ENCODE measurements around the gene PBXIP1. TPM values are rescaled to one million over a fixed set of nuclear protein-coding genes. Genes with fewer than 3 reads are reported as not detected.

Gene PBXIP1
- total and polyA plus RNA-seq, 2 donors from 2014 or later, result 83.9 to 115 TPM

GRCh38 chr1:154953611-154954038 lies 2.3 kb downstream of the PBXIP1 start:
- Histone ChIP-seq H3K4me1 (ENCODE audit: control insufficient read depth in 2 of 3, insufficient read depth in 2 of 3, low read depth in 1 of 3, low read length in 3 of 3) (peaks cover 4 to 37% (median 19%) of the 10 kb centered on the region in 3 donors), H3K9ac (ENCODE audit: low read length in 3 of 3) (peak overlapping the region in 1 of 3 donors; percentile 82), H3K27ac (ENCODE audit: low read depth in 2 of 2, low read length in 2 of 2) (peak overlapping the region in 1 of 2 donors; percentile 32), H3K9me3 (ENCODE audit: control insufficient read depth in 2 of 3, insufficient read depth in 1 of 3, low read length in 3 of 3) (no peaks in the 10 kb centered on the region), H3K27me3 (ENCODE audit: control insufficient read depth, insufficient read depth, low read length) (no peaks in the 10 kb centered on the region), H3K36me3 (ENCODE audit: control insufficient read depth in 2 of 3, insufficient read depth in 3 of 3, low read length in 3 of 3) (peaks cover 0 to 8% (median under 1%) of the 10 kb centered on the region in 3 donors), H3K4me3 (ENCODE audit: low read length in 3 of 3) (peak overlapping the region in 2 of 3 donors; percentile 2 to 7)
- no peak for TF ChIP-seq CTCF (IDR thresholded peaks at IDR 0.05; ENCODE audit: borderline replicate concordance, extremely low read depth, insufficient read depth)
- DNase-seq (no peak), FAIRE-seq (no peak)
- intact Hi-C loops (cut with DNase I), result no loop called here

GRCh38 chr1:154952664-154953063 lies 3.2 kb downstream of the PBXIP1 start:
- peak in 1 of 5 donors; percentile 13 for DNase-seq
- Histone ChIP-seq H3K9ac (ENCODE audit: low read length in 3 of 3) (no peak overlapping the region), H3K4me3 (ENCODE audit: low read length in 3 of 3) (no peak overlapping the region), H3K9me3 (ENCODE audit: control insufficient read depth in 2 of 3, insufficient read depth in 1 of 3, low read length in 3 of 3) (no peaks in the 10 kb centered on the region), H3K27me3 (ENCODE audit: control insufficient read depth, insufficient read depth, low read length) (no peaks in the 10 kb centered on the region), H3K36me3 (ENCODE audit: control insufficient read depth in 2 of 3, insufficient read depth in 3 of 3, low read length in 3 of 3) (peaks cover 0 to 11% (median 6%) of the 10 kb centered on the region in 3 donors), H3K4me1 (ENCODE audit: control insufficient read depth in 2 of 3, insufficient read depth in 2 of 3, low read depth in 1 of 3, low read length in 3 of 3) (peaks cover 4 to 37% (median 19%) of the 10 kb centered on the region in 3 donors), H3K27ac (ENCODE audit: low read depth in 2 of 2, low read length in 2 of 2) (peak overlapping the region in 1 of 2 donors; percentile 14)
- intact Hi-C loops (cut with DNase I), result no loop called here
- no peak for FAIRE-seq
- no peak for TF ChIP-seq CTCF (IDR thresholded peaks at IDR 0.05; ENCODE audit: borderline replicate concordance, extremely low read depth, insufficient read depth)

- intact Hi-C loops (cut with DNase I), result no loop called here
- peak in 4 of 5 donors; percentile 37 to 69 (median 54) for DNase-seq
- no peak overlapping the region for H3K9ac ChIP-seq (ENCODE audit: low read length in 3 of 3)
- H3K9me3 ChIP-seq (ENCODE audit: control insufficient read depth in 2 of 3, insufficient read depth in 1 of 3, low read length in 3 of 3), result no peaks in the 10 kb centered on the region
- peaks cover 4 to 37% (median 19%) of the 10 kb centered on the region in 3 donors for H3K4me1 ChIP-seq (ENCODE audit: control insufficient read depth in 2 of 3, insufficient read depth in 2 of 3, low read depth in 1 of 3, low read length in 3 of 3)
- no peak overlapping the region for H3K4me3 ChIP-seq (ENCODE audit: low read length in 3 of 3)
- no peak for FAIRE-seq
- no peak for TF ChIP-seq CTCF (IDR thresholded peaks at IDR 0.05; ENCODE audit: borderline replicate concordance, extremely low read depth, insufficient read depth)
- peak overlapping the region in 1 of 2 donors; percentile 14 for H3K27ac ChIP-seq (ENCODE audit: low read depth in 2 of 2, low read length in 2 of 2)
- H3K36me3 ChIP-seq (ENCODE audit: control insufficient read depth in 2 of 3, insufficient read depth in 3 of 3, low read length in 3 of 3), result peaks cover 0 to 11% (median 6%) of the 10 kb centered on the region in 3 donors
- H3K27me3 ChIP-seq (ENCODE audit: control insufficient read depth, insufficient read depth, low read length), result no peaks in the 10 kb centered on the region
Observed at GRCh38 chr1:154951901-154952657, 3.8 kb downstream of the PBXIP1 start.
